Measurements from ENCODE around the gene PTPN22. TPM values are rescaled to one million over a fixed set of nuclear protein-coding genes. Genes with fewer than 3 reads are reported as not detected.

PTPN22 gene
- total RNA-seq, 1 donor from 2014 or later: 26.1 TPM

DNA sequence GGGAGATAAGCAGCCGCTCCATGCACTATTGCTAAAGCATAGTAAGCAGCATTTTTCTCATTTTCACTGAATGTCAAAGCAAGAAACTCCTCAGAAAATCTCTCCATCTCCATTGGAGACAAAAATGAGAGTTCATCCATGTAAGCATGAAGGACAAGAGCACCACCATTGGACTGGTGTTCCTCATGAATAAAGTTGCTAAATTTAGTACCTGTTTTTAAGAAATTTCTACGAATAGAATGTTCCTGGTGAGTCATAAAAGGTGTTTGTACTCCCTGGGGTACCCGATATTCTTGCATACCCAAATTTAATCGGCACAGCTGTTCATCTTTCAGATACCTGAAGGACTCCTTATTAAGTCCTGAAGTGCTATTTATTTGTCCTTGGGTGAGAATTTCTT is 74.0 kb downstream of the PTPN22 start:
- Mint-ChIP-seq H3K9me3 (no peaks in the 10 kb centered on the region), H3K4me1 (peaks cover 39% of the 10 kb centered on the region), H3K27me3 (no peaks in the 10 kb centered on the region), H3K4me3 (no peak overlapping the region), H3K36me3 (ENCODE audit: low read depth) (peaks cover 48% of the 10 kb centered on the region), H3K27ac (no peak overlapping the region)
- intact Hi-C loops (cut with micrococcal nuclease): loop anchor here (2.0 kb wide), 1 partner anchor 13 kb away; no protein-coding TSS in a partner anchor
- ChIA-PET POLR2A (interaction anchor here (1.8 kb wide), 1 partner anchor 14 kb away, joined by 4 read pairs; no protein-coding TSS in a partner anchor), CTCF (no interaction called here)
- no peak for TF ChIP-seq CTCF (IDR thresholded peaks at IDR 0.05)
- ATAC-seq (ENCODE audit: low read depth) (no peak), DNase-seq (no peak)

GRCh38 chr1:113793878-113794834 is 77.4 kb downstream of the PTPN22 start:
- no peak for ATAC-seq (ENCODE audit: low read depth)
- Mint-ChIP-seq H3K4me1 (peaks cover 27% of the 10 kb centered on the region), H3K27ac (no peak overlapping the region), H3K27me3 (no peaks in the 10 kb centered on the region), H3K9me3 (no peaks in the 10 kb centered on the region), H3K4me3 (no peak overlapping the region), H3K36me3 (ENCODE audit: low read depth) (peaks cover 66% of the 10 kb centered on the region)
- DNase-seq: no peak
- TF ChIP-seq CTCF (IDR thresholded peaks at IDR 0.05): no peak
- POLR2A ChIA-PET: no interaction called here
- intact Hi-C loops (cut with micrococcal nuclease): loop anchor here (1.0 kb wide), 1 partner anchor 11 kb away; no protein-coding TSS in a partner anchor
- CTCF ChIA-PET: no interaction called here

- TF ChIP-seq CTCF (IDR thresholded peaks at IDR 0.05): no peak
- CTCF ChIA-PET: no interaction called here
- H3K27me3 Mint-ChIP-seq: no peaks in the 10 kb centered on the region
- intact Hi-C loops (cut with micrococcal nuclease): loop anchor here (1.0 kb wide), 1 partner anchor 10 kb away; no protein-coding TSS in a partner anchor
- POLR2A ChIA-PET: interaction anchor here (1.4 kb wide), 1 partner anchor 33 kb away, joined by 3 read pairs; the partner anchor contains the start of gene PHTF1
- DNase-seq (no peak), ATAC-seq (ENCODE audit: low read depth) (no peak)
- peaks cover 73% of the 10 kb centered on the region for H3K36me3 Mint-ChIP-seq (ENCODE audit: low read depth)
- no peaks in the 10 kb centered on the region for H3K9me3 Mint-ChIP-seq
- no peak overlapping the region for H3K4me3 Mint-ChIP-seq
- no peak overlapping the region for H3K27ac Mint-ChIP-seq
- H3K4me1 Mint-ChIP-seq: peaks cover 23% of the 10 kb centered on the region
These were observed 78.5 kb downstream of the PTPN22 start for GRCh38 chr1:113792986-113793385.

DNA sequence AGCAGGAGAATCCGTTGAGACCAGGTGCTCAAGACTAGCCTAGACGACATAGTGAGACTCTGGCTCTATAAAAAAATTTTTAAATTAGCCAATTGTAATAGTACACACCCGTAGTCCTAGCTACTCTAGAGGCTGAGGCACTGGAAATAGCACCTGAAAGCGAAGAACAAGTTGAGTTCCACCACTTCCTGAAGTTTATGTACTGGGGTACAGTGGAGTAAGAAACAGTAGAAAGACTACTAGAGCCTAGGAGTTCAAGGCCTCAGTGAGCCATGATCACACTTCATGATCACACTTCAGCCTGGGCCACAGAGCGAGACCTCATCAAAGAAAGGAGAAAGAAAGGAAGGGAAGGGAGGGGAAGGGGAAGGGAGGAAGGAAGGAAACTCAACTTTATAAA is 79.0 kb downstream of the PTPN22 start:
- Mint-ChIP-seq H3K36me3 (ENCODE audit: low read depth) (peaks cover 68% of the 10 kb centered on the region), H3K27me3 (no peaks in the 10 kb centered on the region), H3K27ac (peak overlapping the region; percentile 4), H3K4me1 (peaks cover 18% of the 10 kb centered on the region), H3K4me3 (no peak overlapping the region), H3K9me3 (no peaks in the 10 kb centered on the region)
- TF ChIP-seq CTCF (IDR thresholded peaks at IDR 0.05): no peak
- ChIA-PET CTCF (no interaction called here), POLR2A (interaction anchor here (1.4 kb wide), 1 partner anchor 33 kb away, joined by 3 read pairs; the partner anchor contains the start of gene PHTF1)
- no peak for ATAC-seq (ENCODE audit: low read depth)
- intact Hi-C loops (cut with micrococcal nuclease): no loop called here
- DNase-seq: no peak

GRCh38 chr1:113788802-113789201 is 82.7 kb downstream of the PTPN22 start:
- Mint-ChIP-seq H3K27me3 (no peaks in the 10 kb centered on the region), H3K36me3 (ENCODE audit: low read depth) (peaks cover 43% of the 10 kb centered on the region), H3K27ac (no peak overlapping the region), H3K4me3 (no peak overlapping the region), H3K4me1 (peaks cover 18% of the 10 kb centered on the region), H3K9me3 (no peaks in the 10 kb centered on the region)
- no peak for DNase-seq
- no peak for TF ChIP-seq CTCF (IDR thresholded peaks at IDR 0.05)
- CTCF ChIA-PET: no interaction called here
- POLR2A ChIA-PET: interaction anchor here (0.6 kb wide), 1 partner anchor 44 kb away, joined by 8 read pairs; no protein-coding TSS in a partner anchor
- intact Hi-C loops (cut with micrococcal nuclease): no loop called here
- ATAC-seq (ENCODE audit: low read depth): no peak

Measured in activated B cell treated with CpG ODN at 0.5 μM for 24 hours (primary cell).